HUES64 (cell line): ENCODE measurements around the gene TLR5.

Source experiments
- H3K27ac ChIP-seq: 2 replicates; pipeline ENCODE4 v1.7.0; 2013; ENCODE audit warnings: low read depth, low read length, inconsistent platforms
- H3K27me3 ChIP-seq: 2 replicates; pipeline ENCODE4 v1.6.1; 2013; ENCODE audit warnings: mild to moderate bottlenecking, low read length; ENCODE audit not compliant: insufficient read depth
- H3K36me3 ChIP-seq: 2 replicates; pipeline ENCODE4 v1.6.1; 2013; ENCODE audit warnings: mild to moderate bottlenecking, low read length; ENCODE audit not compliant: insufficient read depth
- H3K4me1 ChIP-seq: 2 replicates; pipeline ENCODE4 v1.6.1; 2013; ENCODE audit warnings: mild to moderate bottlenecking, low read length, moderate library complexity; ENCODE audit not compliant: insufficient read depth
- H3K4me3 ChIP-seq: 2 replicates; pipeline ENCODE4 v1.5.1; 2013; ENCODE audit warnings: mild to moderate bottlenecking, low read length, moderate library complexity
- H3K9ac ChIP-seq: 2 replicates; pipeline ENCODE4 v1.6.1; 2013; ENCODE audit warnings: mild to moderate bottlenecking, low read depth, low read length
- H3K9me3 ChIP-seq: 2 replicates; pipeline ENCODE4 v1.6.1; 2013; ENCODE audit warnings: low read depth, low read length; ENCODE audit not compliant: insufficient read depth
- WGBS: fragments of 150-250, 120-280 bp; methylation state at CpG from one replicate; pipeline ENCODE4 v1.1.7; 2013; ENCODE audit warnings: missing lambda C conversion rate; 5-methylcytosine and 5-hydroxymethylcytosine counted together

The TLR5 gene

DNA sequence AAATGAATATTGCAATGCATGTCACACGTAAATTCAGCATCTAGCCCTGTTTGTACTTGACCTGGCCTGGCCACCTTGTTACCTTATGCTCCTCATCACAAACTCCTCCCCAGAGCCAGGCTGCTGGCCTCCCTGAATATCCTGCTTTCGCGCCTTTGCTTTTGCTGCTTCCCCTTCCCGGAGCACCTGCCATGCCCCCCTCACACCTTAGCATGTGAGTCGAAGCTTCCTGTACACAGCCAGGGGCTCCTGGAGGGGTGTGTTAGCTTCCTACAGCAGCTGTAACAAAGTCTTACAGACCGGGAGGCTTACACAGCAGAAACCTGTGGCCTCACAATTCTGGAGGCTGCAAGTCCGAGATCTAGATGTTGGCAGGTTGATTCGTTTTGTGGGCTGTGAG is 60.1 kb downstream of the TLR5 start:
- Histone ChIP-seq H3K9ac (no peak overlapping the region), H3K4me1 (no peaks in the 10 kb centered on the region), H3K9me3 (no peaks in the 10 kb centered on the region), H3K27ac (no peak overlapping the region), H3K36me3 (no peaks in the 10 kb centered on the region), H3K4me3 (no peak overlapping the region), H3K27me3 (peaks cover 3% of the 10 kb centered on the region; the same call in 1 of the 2 replicates)
- WGBS: 90% methylated on average over 8 of the region's 8 CpGs

- no peak overlapping the region for H3K4me3 ChIP-seq
- H3K4me1 ChIP-seq: no peaks in the 10 kb centered on the region
- H3K36me3 ChIP-seq: no peaks in the 10 kb centered on the region
- peak overlapping the region; percentile 5; the same call in 1 of the 2 replicates for H3K27ac ChIP-seq
- peaks cover 3% of the 10 kb centered on the region; the same call in 1 of the 2 replicates for H3K27me3 ChIP-seq
- H3K9ac ChIP-seq: no peak overlapping the region
- H3K9me3 ChIP-seq: no peaks in the 10 kb centered on the region
- 8% methylated on average over 33 of the region's 33 CpGs for WGBS
Observed at GRCh38 chr1:223081181-223081994, 61.7 kb downstream of the TLR5 start.

DNA sequence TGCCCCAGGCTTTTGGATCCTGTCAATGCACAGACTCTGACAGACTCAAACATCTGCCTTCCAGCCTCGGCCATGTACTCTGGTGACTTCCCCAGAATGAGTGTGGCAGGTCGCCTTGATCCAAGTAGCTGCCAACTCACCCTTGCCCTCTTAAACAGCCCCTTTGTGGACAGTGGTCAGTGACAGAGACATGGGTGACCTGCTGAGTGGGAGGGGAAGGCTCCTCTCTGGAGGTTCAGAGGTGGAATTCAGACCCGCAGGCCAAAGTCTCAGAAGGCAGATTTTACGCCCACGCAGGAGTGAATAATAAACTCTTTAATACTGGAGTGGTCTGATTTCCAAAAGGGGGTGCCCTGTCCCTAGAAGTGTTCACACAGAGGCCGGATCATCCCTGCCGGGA is 63.5 kb downstream of the TLR5 start:
- Histone ChIP-seq H3K27ac (no peak overlapping the region), H3K9ac (no peak overlapping the region), H3K27me3 (peaks cover 3% of the 10 kb centered on the region; the same call in 1 of the 2 replicates), H3K9me3 (no peaks in the 10 kb centered on the region), H3K4me1 (peaks cover 12% of the 10 kb centered on the region), H3K36me3 (no peaks in the 10 kb centered on the region), H3K4me3 (no peak overlapping the region)
- 93% methylated on average over 7 of the region's 7 CpGs for WGBS

DNA sequence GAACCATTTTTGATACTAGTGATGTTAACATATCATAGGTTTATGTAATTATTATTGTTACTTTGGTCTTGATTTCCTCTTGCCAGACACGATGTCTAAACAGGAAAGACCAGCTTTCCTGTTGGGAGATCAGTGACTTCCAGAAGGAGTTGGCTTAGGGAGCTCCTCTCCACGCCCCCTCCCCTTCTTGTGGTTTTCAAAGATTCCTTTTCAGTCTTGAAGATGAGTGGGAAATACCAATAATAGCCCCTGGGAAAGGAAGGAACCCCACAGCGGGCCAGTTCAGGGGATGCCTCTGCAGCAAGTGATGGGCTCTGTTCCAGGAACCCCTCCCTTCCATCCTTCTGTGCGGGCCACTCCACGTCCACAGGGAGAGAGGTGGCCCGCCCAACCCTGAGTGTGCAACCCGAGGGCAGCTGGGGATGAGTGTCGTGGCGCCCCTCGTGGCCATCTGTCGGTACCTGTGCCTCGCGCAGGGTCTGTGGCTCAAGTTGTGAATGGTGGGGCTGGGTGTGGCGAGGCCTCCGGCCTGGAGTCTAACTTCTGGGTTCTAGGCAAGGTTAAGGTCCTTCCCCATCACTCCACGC is 65.7 kb downstream of the TLR5 start:
- H3K27ac ChIP-seq: no peak overlapping the region
- 86% methylated on average over 16 of the region's 16 CpGs for WGBS
- no peaks in the 10 kb centered on the region for H3K36me3 ChIP-seq
- peaks cover 12% of the 10 kb centered on the region for H3K4me1 ChIP-seq
- H3K9me3 ChIP-seq: no peaks in the 10 kb centered on the region
- H3K9ac ChIP-seq: no peak overlapping the region
- H3K27me3 ChIP-seq: peaks cover 3% of the 10 kb centered on the region; the same call in 1 of the 2 replicates
- no peak overlapping the region for H3K4me3 ChIP-seq

- Histone ChIP-seq H3K9me3 (no peaks in the 10 kb centered on the region), H3K27me3 (no peaks in the 10 kb centered on the region), H3K9ac (no peak overlapping the region), H3K36me3 (no peaks in the 10 kb centered on the region), H3K4me1 (peaks cover 12% of the 10 kb centered on the region), H3K4me3 (no peak overlapping the region), H3K27ac (no peak overlapping the region)
- 86% methylated on average over 6 of the region's 6 CpGs for WGBS
Observed at GRCh38 chr1:223076362-223076761, 66.7 kb downstream of the TLR5 start.

- Histone ChIP-seq H3K36me3 (no peaks in the 10 kb centered on the region), H3K27ac (no peak overlapping the region), H3K4me1 (peaks cover 12% of the 10 kb centered on the region), H3K9ac (no peak overlapping the region), H3K9me3 (no peaks in the 10 kb centered on the region), H3K27me3 (no peaks in the 10 kb centered on the region), H3K4me3 (no peak overlapping the region)
- WGBS: 85% methylated on average over 3 of the region's 3 CpGs
Observed at GRCh38 chr1:223075834-223076233, 67.2 kb downstream of the TLR5 start.

GRCh38 chr1:223074445-223075300 is 68.4 kb downstream of the TLR5 start:
- Histone ChIP-seq H3K36me3 (no peaks in the 10 kb centered on the region), H3K4me3 (no peak overlapping the region), H3K9me3 (no peaks in the 10 kb centered on the region), H3K27ac (no peak overlapping the region; the same call in 1 of the 2 replicates), H3K4me1 (peaks cover 12% of the 10 kb centered on the region), H3K9ac (no peak overlapping the region), H3K27me3 (no peaks in the 10 kb centered on the region)
- WGBS: 71% methylated on average over 9 of the region's 10 CpGs

DNA sequence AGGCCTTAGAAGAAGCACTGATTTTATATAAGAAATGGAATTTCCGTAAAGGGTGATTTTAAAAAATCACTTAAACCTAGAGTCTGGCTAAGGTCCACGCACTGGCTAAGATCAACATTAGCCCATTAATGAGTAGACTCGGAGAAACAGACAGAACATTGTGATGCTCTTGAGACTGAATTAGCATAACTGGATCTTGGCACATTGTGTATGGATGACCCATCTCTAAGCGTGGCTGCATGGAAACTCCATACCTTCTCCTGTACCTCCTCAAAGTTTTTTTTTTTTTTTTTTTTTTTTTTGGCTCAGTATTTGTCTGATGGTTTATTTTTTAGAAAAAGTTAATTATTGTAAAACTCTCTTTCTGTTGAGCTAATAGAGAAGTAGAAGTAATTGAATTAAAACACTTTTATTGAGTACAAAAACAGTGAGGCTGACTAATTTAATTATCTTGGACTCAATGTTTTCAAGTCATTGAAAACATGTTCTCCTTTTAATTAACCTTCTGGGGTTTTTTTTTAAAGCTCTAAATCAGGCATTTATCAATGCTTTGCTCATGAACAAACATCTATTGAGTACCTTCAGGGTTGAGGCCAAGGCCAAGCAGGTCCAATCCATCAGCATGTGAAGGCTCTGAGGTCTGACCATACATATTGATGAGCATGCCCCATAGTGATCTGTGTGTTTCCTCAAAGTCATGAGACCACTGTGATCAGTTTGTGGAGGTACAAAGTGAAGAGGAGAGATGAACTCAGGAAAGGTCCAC is 74.0 kb downstream of the TLR5 start:
- H3K36me3 ChIP-seq: no peaks in the 10 kb centered on the region; the same call in 1 of the 2 replicates
- no peaks in the 10 kb centered on the region for H3K27me3 ChIP-seq
- H3K9me3 ChIP-seq: no peaks in the 10 kb centered on the region
- H3K4me1 ChIP-seq: no peaks in the 10 kb centered on the region
- H3K27ac ChIP-seq: no peak overlapping the region
- H3K4me3 ChIP-seq: no peak overlapping the region
- H3K9ac ChIP-seq: no peak overlapping the region
- WGBS: 97% methylated on average over 3 of the region's 4 CpGs

GRCh38 chr1:223067914-223068313 is 75.1 kb downstream of the TLR5 start:
- H3K9ac ChIP-seq: no peak overlapping the region
- H3K4me1 ChIP-seq: no peaks in the 10 kb centered on the region
- no peaks in the 10 kb centered on the region for H3K27me3 ChIP-seq
- H3K9me3 ChIP-seq: no peaks in the 10 kb centered on the region
- no peak overlapping the region for H3K27ac ChIP-seq
- no peaks in the 10 kb centered on the region; the same call in 1 of the 2 replicates for H3K36me3 ChIP-seq
- WGBS: 96% methylated on average over 6 of the region's 6 CpGs
- no peak overlapping the region for H3K4me3 ChIP-seq

DNA sequence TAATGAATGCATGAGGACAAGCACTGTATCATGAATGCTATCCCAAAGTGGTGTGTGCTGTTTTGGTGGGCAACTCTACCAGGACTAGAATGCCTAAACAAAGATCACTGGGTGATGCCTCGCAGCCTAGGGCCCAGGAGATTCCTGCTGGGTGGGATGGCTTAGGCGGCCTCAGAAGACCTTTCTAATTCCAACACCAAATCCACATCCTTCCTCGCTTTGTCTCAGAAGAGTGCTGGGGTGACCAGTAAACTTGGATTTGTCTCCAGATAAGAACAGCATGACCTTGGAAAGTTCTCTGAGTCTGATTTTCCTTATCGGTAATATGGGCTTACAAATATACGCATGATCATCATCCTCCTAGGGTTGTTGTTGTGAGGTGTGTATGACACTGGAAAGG is 76.6 kb downstream of the TLR5 start:
- no peaks in the 10 kb centered on the region for H3K4me1 ChIP-seq
- H3K9ac ChIP-seq: no peak overlapping the region
- no peaks in the 10 kb centered on the region for H3K27me3 ChIP-seq
- H3K4me3 ChIP-seq: no peak overlapping the region
- WGBS: 73% methylated on average over 5 of the region's 5 CpGs
- no peaks in the 10 kb centered on the region; the same call in 1 of the 2 replicates for H3K36me3 ChIP-seq
- H3K27ac ChIP-seq: no peak overlapping the region
- no peaks in the 10 kb centered on the region for H3K9me3 ChIP-seq
